PC-3 (cell line): Measurements from ENCODE around the gene TARS3.
"Not testable (repeated sequence)": the region's sequence is repeated elsewhere in the genome, so short reads cannot be mapped to it uniquely, and the experiment has no call there.

Experiments used
- CTCF ChIP-seq: fragments of 300-600 bp; sonication (generic); conservative IDR thresholded peaks from 2 replicates; pipeline ENCODE4 v1.5.1; 2017; ENCODE audit warnings: antibody characterized with exemption, low read depth, mild to moderate bottlenecking, low read length
- EZH2phosphoT487 ChIP-seq: fragments of 300-600 bp; sonication (generic); IDR thresholded peaks from 2 replicates; pipeline ENCODE4 v1.6.1; 2018; ENCODE audit warnings: mild to moderate bottlenecking, antibody characterized with exemption, low read length, borderline replicate concordance

DNA sequence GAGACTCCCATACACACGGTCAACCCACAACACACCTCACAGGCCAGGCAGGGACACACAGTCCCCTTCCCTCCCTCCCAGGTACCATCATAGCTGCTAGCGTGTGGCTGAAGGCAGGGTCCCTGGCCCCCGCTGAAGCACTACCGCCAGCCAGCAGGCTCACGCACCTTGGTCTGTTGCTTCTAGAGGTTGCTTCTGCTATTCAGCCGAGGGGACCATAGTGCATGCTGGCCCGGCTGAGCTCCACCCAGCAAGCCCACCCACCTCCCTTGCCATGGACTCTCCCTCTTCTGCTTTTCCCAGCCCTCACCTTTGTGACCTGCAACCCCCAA is 41.0 kb upstream of the TARS3 start:
- TF ChIP-seq CTCF, EZH2phosphoT487: not testable (repeated sequence)
